H1 (cell line): ENCODE results near the gene MED29. TPM values are rescaled to one million over a fixed set of nuclear protein-coding genes. Genes with fewer than 3 reads are reported as not detected.

Experiments used
- BCL11A ChIP-seq, 2 experiments: IDR thresholded peaks; one replicate each; pipeline ENCODE4 v1.6.1; 2011; ENCODE audit warnings: low read depth in 2 of 2, low read length in 2 of 2, mild to moderate bottlenecking in 2 of 2
- BRCA1 ChIP-seq: IDR thresholded peaks from 2 replicates; pipeline ENCODE4 v1.6.1; 2012; ENCODE audit warnings: low read depth, low read length, improper control_type of control experiment
- CBX8 ChIP-seq: fragments of 300-800, 300-1000 bp; sonication (generic); IDR thresholded peaks from 2 replicates; pipeline ENCODE4 v1.7.1; 2016; ENCODE audit warnings: low read depth, low read length, borderline replicate concordance
- CEBPB ChIP-seq: IDR thresholded peaks from 2 replicates; pipeline ENCODE4 v1.6.1; 2012; ENCODE audit warnings: low read depth, low read length
- CHD1 ChIP-seq: IDR thresholded peaks from 2 replicates; pipeline ENCODE4 v1.6.1; 2012; ENCODE audit warnings: low read depth, low read length, improper control_type of control experiment
- EGR1 ChIP-seq: IDR thresholded peaks from 2 replicates; pipeline ENCODE4 v1.6.1; 2011; ENCODE audit warnings: low read depth, low read length, borderline replicate concordance
- EP300 ChIP-seq, 2 experiments: IDR thresholded peaks; 1 replicate in 1 of 2; 2 replicates in 1 of 2; pipeline ENCODE4 v1.6.1; 2011 to 2012; ENCODE audit warnings: low read depth in 2 of 2, low read length in 2 of 2, mild to moderate bottlenecking in 2 of 2, borderline replicate concordance in 1 of 2, inconsistent platforms in 1 of 2, moderate library complexity in 1 of 2
- GABPA ChIP-seq: IDR thresholded peaks from 2 replicates; pipeline ENCODE4 v1.6.1; 2011; ENCODE audit warnings: mild to moderate bottlenecking, low read length, moderate library complexity, borderline replicate concordance; ENCODE audit not compliant: insufficient read depth
- HDAC6 ChIP-seq: IDR thresholded peaks from one replicate; pipeline ENCODE4 v1.7.1; 2012; ENCODE audit warnings: low read depth, mild to moderate bottlenecking, inconsistent platforms, low read length, moderate library complexity
- JUND ChIP-seq: IDR thresholded peaks from 2 replicates; pipeline ENCODE4 v1.6.1; 2011; ENCODE audit warnings: mild to moderate bottlenecking, improper control_type of control experiment, low read length
- MAFK ChIP-seq: IDR thresholded peaks from 2 replicates; pipeline ENCODE4 v1.6.1; 2012; ENCODE audit warnings: low read depth, mild to moderate bottlenecking, improper control_type of control experiment, low read length
- PHF8 ChIP-seq: fragments of 200-600 bp; sonication (generic); conservative IDR thresholded peaks from 2 replicates; pipeline ENCODE4 v1.7.1; 2012; ENCODE audit warnings: low read depth, mild to moderate bottlenecking, inconsistent platforms, low read length, moderate library complexity
- POU5F1 ChIP-seq: IDR thresholded peaks from 2 replicates; pipeline ENCODE4 v1.6.1; 2011; ENCODE audit warnings: low read depth, mild to moderate bottlenecking, low read length, moderate library complexity
- RAD21 ChIP-seq, 2 experiments: IDR thresholded peaks in 1 of 2; conservative IDR thresholded peaks in 1 of 2; 2 replicates each; pipeline ENCODE4 v1.6.1; 2011; ENCODE audit warnings: low read depth in 2 of 2, low read length in 2 of 2, improper control_type of control experiment in 1 of 2, inconsistent platforms in 1 of 2, mild to moderate bottlenecking in 1 of 2, moderate library complexity in 1 of 2
- RNF2 ChIP-seq: fragments of 200-900, 300-1000 bp; sonication (generic); IDR thresholded peaks from 2 replicates; pipeline ENCODE4 v1.7.1; 2016; ENCODE audit warnings: borderline replicate concordance, low read depth, mild to moderate bottlenecking, antibody characterized with exemption, low read length; ENCODE audit not compliant: poor library complexity, severe bottlenecking; ENCODE audit errors: missing control alignments
- RXRA ChIP-seq: IDR thresholded peaks from 2 replicates; pipeline ENCODE4 v1.6.1; 2011; ENCODE audit warnings: low read depth, mild to moderate bottlenecking, low read length, moderate library complexity; ENCODE audit not compliant: insufficient read depth
- SIRT6 ChIP-seq: IDR thresholded peaks from one replicate; pipeline ENCODE4 v1.7.1; 2012; ENCODE audit warnings: low read length, inconsistent platforms
- SP1 ChIP-seq: IDR thresholded peaks from 2 replicates; pipeline ENCODE4 v1.6.1; 2011; ENCODE audit warnings: low read depth, low read length
- SP2 ChIP-seq: IDR thresholded peaks from 2 replicates; pipeline ENCODE4 v1.6.1; 2012; ENCODE audit warnings: mild to moderate bottlenecking, low read length, inconsistent platforms
- SP4 ChIP-seq: IDR thresholded peaks from 2 replicates; pipeline ENCODE4 v1.6.1; 2012; ENCODE audit warnings: low read length, inconsistent platforms
- TAF1 ChIP-seq: IDR thresholded peaks from 2 replicates; pipeline ENCODE4 v1.6.1; 2011; ENCODE audit warnings: mild to moderate bottlenecking, low read depth, low read length
- TCF12 ChIP-seq: IDR thresholded peaks from 2 replicates; pipeline ENCODE4 v1.6.1; 2011; ENCODE audit warnings: low read depth, mild to moderate bottlenecking, low read length
- ZNF274 ChIP-seq: IDR thresholded peaks from 2 replicates; pipeline ENCODE4 v1.7.0; 2012; ENCODE audit warnings: low read length, borderline replicate concordance; ENCODE audit errors: extremely low read depth
- polyA plus RNA-seq, 7 experiments: library from polyadenylated mRNA; depleted of rRNA in 3 of 7; stranded (reverse) in 5 of 7; unstranded in 2 of 7; fragments of >200 nt in 5 of 7; fragments of 200-250 nt in 2 of 7; gene quantifications; 1 replicate in 5 of 7; 2 replicates in 1 of 7; 4 replicates in 1 of 7; pipeline versions ENCODE4 v1.2.1 to v1.2.3, GENCODE V29; 2011 to 2013; ENCODE audit warnings: missing spikeins in 2 of 7, mixed read lengths in 2 of 7
- total RNA-seq: library from RNA; stranded (reverse); fragmentation: NEBNext Ultra II Directional; extraction: Animal tissue kit (Norgen Biotek cat#: 25700); gene quantifications from 2 replicates; pipeline ENCODE4 v1.2.1, GENCODE V29; 2021

MED29 gene
- total and polyA plus RNA-seq, 2 of the 8 experiments (the other 6 are each of a cell fraction or from before 2014, with no cell fraction given), result 31.1 to 52.5 TPM

GRCh38 chr19:39410017-39410830 is 19.0 kb downstream of the MED29 start (continued):
- no peak for TF ChIP-seq POU5F1
- no peak for TF ChIP-seq SP2
- TF ChIP-seq RAD21 (IDR thresholded peaks at IDR 0.05 in 1 of 2, conservative IDR thresholded peaks at IDR 0.05 in 1 of 2; ENCODE audit: low read depth in 2 of 2, low read length in 2 of 2), result no peak
- TF ChIP-seq PHF8, result no peak
- TF ChIP-seq ZNF274, result no peak
- TF ChIP-seq RXRA, result no peak
- no peak for TF ChIP-seq BCL11A (IDR thresholded peaks at IDR 0.05; ENCODE audit: low read depth in 2 of 2, low read length in 2 of 2)
- no peak for TF ChIP-seq CBX8
- TF ChIP-seq TAF1, result peak; percentile 51
- TF ChIP-seq GABPA, result 0 out of 2 replicates have a peak, but pooled peaks have one; percentile 34
- no peak for TF ChIP-seq EP300 (IDR thresholded peaks at IDR 0.05; ENCODE audit: borderline replicate concordance in 1 of 2, low read depth in 2 of 2, low read length in 2 of 2)
- no peak for TF ChIP-seq BRCA1
- TF ChIP-seq SIRT6, result no peak
- TF ChIP-seq HDAC6, result no peak
- no peak for TF ChIP-seq JUND
- no peak for TF ChIP-seq TCF12
- no peak for TF ChIP-seq SP1
- no peak for TF ChIP-seq MAFK
- TF ChIP-seq RNF2, result no peak
- TF ChIP-seq CHD1, result no peak
- no peak for TF ChIP-seq CEBPB
- TF ChIP-seq EGR1, result peak; percentile 74
- TF ChIP-seq SP4, result no peak
